ENCODE results near the gene COL5A3. TPM values are rescaled to one million over a fixed set of nuclear protein-coding genes. Genes with fewer than 3 reads are reported as not detected.

The COL5A3 gene
- total and polyA plus RNA-seq, 2 of the 13 experiments (the other 11 are each of a cell fraction or from before 2014, with no cell fraction given): 0.02 TPM; not detected in 1

DNA sequence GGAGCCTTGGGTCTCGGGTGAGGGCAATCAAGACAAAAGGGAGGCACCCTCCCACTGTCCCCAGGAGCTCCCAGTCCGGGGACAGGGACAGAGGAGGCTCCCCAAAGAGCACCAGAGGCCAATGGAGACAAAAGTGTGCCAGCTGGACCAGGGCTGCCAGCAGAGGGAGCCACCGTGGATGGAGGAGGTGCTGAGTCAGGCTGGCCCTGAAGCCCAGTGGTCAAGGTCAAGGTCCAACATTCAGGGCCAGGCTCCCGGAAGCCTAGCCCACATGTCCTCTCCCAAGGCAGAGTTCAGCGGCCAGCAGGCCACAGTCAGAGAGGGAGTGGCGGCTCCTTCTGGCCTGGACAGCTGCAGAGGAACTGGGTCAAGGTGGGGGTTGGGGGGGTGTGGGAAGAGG is 8.4 kb downstream of the COL5A3 start (continued):
- TF ChIP-seq, protein P1, sequence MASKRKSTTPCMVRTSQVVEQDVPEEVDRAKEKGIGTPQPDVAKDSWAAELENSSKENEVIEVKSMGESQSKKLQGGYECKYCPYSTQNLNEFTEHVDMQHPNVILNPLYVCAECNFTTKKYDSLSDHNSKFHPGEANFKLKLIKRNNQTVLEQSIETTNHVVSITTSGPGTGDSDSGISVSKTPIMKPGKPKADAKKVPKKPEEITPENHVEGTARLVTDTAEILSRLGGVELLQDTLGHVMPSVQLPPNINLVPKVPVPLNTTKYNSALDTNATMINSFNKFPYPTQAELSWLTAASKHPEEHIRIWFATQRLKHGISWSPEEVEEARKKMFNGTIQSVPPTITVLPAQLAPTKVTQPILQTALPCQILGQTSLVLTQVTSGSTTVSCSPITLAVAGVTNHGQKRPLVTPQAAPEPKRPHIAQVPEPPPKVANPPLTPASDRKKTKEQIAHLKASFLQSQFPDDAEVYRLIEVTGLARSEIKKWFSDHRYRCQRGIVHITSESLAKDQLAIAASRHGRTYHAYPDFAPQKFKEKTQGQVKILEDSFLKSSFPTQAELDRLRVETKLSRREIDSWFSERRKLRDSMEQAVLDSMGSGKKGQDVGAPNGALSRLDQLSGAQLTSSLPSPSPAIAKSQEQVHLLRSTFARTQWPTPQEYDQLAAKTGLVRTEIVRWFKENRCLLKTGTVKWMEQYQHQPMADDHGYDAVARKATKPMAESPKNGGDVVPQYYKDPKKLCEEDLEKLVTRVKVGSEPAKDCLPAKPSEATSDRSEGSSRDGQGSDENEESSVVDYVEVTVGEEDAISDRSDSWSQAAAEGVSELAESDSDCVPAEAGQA (IDR thresholded peaks at IDR 0.05; ENCODE audit: low read depth): no peak
- TF ChIP-seq, protein P1 (CRISPR knock-in tag; IDR thresholded peaks at IDR 0.05; ENCODE audit: borderline replicate concordance): no peak
- TF ChIP-seq, protein P2, sequence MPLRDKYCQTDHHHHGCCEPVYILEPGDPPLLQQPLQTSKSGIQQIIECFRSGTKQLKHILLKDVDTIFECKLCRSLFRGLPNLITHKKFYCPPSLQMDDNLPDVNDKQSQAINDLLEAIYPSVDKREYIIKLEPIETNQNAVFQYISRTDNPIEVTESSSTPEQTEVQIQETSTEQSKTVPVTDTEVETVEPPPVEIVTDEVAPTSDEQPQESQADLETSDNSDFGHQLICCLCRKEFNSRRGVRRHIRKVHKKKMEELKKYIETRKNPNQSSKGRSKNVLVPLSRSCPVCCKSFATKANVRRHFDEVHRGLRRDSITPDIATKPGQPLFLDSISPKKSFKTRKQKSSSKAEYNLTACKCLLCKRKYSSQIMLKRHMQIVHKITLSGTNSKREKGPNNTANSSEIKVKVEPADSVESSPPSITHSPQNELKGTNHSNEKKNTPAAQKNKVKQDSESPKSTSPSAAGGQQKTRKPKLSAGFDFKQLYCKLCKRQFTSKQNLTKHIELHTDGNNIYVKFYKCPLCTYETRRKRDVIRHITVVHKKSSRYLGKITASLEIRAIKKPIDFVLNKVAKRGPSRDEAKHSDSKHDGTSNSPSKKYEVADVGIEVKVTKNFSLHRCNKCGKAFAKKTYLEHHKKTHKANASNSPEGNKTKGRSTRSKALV (CRISPR knock-in tag; IDR thresholded peaks at IDR 0.05): no peak
- peak; percentile 69; the same call in 1 of the 2 replicates for TF ChIP-seq NR2C2 (CRISPR knock-in tag; IDR thresholded peaks at IDR 0.05; ENCODE audit: borderline replicate concordance)
- no peak for TF ChIP-seq SMYD3 (CRISPR knock-in tag; IDR thresholded peaks at IDR 0.05)
- TF ChIP-seq CHD4 (IDR thresholded peaks at IDR 0.05; ENCODE audit: borderline replicate concordance, low read length): no peak
- TF ChIP-seq NCOA5 (CRISPR knock-in tag; IDR thresholded peaks at IDR 0.05): no peak
- 0 out of 2 replicates have a peak, but pooled peaks have one; percentile 31 for TF ChIP-seq ZBTB38 (CRISPR knock-in tag; IDR thresholded peaks at IDR 0.05)
- TF ChIP-seq MATR3 (CRISPR knock-in tag; IDR thresholded peaks at IDR 0.05): no peak
- TF ChIP-seq SOX5 (CRISPR knock-in tag; IDR thresholded peaks at IDR 0.05; ENCODE audit: borderline replicate concordance): peak; percentile 69; the same call in 1 of the 2 replicates
- no peak for TF ChIP-seq ZBTB20 (CRISPR knock-in tag; IDR thresholded peaks at IDR 0.05; ENCODE audit: borderline replicate concordance, low read depth)
- no peak for TF ChIP-seq FOXP1 (IDR thresholded peaks at IDR 0.05)
- no peak for TF ChIP-seq FOXP1 (CRISPR knock-in tag; IDR thresholded peaks at IDR 0.05)
- no peak for TF ChIP-seq ZNF251 (CRISPR knock-in tag; IDR thresholded peaks at IDR 0.05)
- TF ChIP-seq MTF1 (CRISPR knock-in tag; IDR thresholded peaks at IDR 0.05): no peak
- peak; percentile 61 for TF ChIP-seq NCOA2 (CRISPR knock-in tag; IDR thresholded peaks at IDR 0.05)
- TF ChIP-seq, protein P3, sequence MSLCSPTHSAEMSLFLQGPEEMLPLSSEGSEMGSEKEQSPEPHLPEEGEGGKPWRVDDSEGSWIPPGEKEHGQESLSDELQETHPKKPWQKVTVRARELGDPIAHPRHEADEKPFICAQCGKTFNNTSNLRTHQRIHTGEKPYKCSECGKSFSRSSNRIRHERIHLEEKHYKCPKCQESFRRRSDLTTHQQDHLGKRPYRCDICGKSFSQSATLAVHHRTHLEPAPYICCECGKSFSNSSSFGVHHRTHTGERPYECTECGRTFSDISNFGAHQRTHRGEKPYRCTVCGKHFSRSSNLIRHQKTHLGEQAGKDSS (CRISPR knock-in tag; IDR thresholded peaks at IDR 0.05; ENCODE audit: borderline replicate concordance, low read depth): peak; percentile 82
- TF ChIP-seq ZNF136 (CRISPR knock-in tag; IDR thresholded peaks at IDR 0.05; ENCODE audit: low read depth): no peak
- no peak for TF ChIP-seq ZNF350 (CRISPR knock-in tag; IDR thresholded peaks at IDR 0.05; ENCODE audit: borderline replicate concordance, low read depth)
- no peak for TF ChIP-seq ZNF484 (CRISPR knock-in tag; IDR thresholded peaks at IDR 0.05; ENCODE audit: borderline replicate concordance, low read depth)
- no peak for TF ChIP-seq KLF6 (CRISPR knock-in tag; IDR thresholded peaks at IDR 0.05)
- TF ChIP-seq HMG20A (CRISPR knock-in tag; IDR thresholded peaks at IDR 0.05; ENCODE audit: borderline replicate concordance): peak; percentile 67; the same call in 1 of the 2 replicates
- 0 out of 2 replicates have a peak, but pooled peaks have one; percentile 56 for TF ChIP-seq ZNF776 (CRISPR knock-in tag; IDR thresholded peaks at IDR 0.05)
- TF ChIP-seq ZMYM4 (CRISPR knock-in tag; IDR thresholded peaks at IDR 0.05): peak; percentile 79
- TF ChIP-seq RAD51 (IDR thresholded peaks at IDR 0.05; ENCODE audit: borderline replicate concordance): no peak
- no peak for TF ChIP-seq ZNF737 (CRISPR knock-in tag; IDR thresholded peaks at IDR 0.05; ENCODE audit: borderline replicate concordance)
